WTC11 (cell line): ENCODE measurements around the gene PCNX4. TPM values are rescaled to one million over a fixed set of nuclear protein-coding genes. Genes with fewer than 3 reads are reported as not detected.

Experiments used
- ATAC-seq: fragments of 200-7000 bp; cut with Tn5 transposase; 2 replicates; pipeline ENCODE4 v1.10.0; 2021; ENCODE audit warnings: mild to moderate bottlenecking, moderate library complexity
- CTCF ChIA-PET: fragments of 300-600 bp; sonication (Branson Sonifier 250); formaldehyde crosslinking; loops from one replicate; lab custom pipeline; 2021; ENCODE audit warnings: antibody characterized with exemption; lab: Charles Lee
- POLR2A ChIA-PET: fragments of 350-600 bp; sonication (Branson Sonifier 250); formaldehyde crosslinking; loops from one replicate; lab custom pipeline; 2021; ENCODE audit warnings: antibody characterized with exemption; lab: Charles Lee
- DNase-seq: peaks from one replicate; pipeline ENCODE4 v3.0.0; 2021; ENCODE audit warnings: low spot score
- H3K27ac Mint-ChIP-seq: 2 replicates; pipeline ENCODE4 v1.8.0; 2021; ENCODE audit warnings: mixed read lengths
- H3K27me3 Mint-ChIP-seq: 2 replicates; pipeline ENCODE4 v1.8.0; 2021; ENCODE audit warnings: low read depth, mild to moderate bottlenecking, moderate library complexity, mixed read lengths
- H3K36me3 Mint-ChIP-seq: 2 replicates; pipeline ENCODE4 v1.8.0; 2021; ENCODE audit warnings: mixed read lengths
- H3K4me1 Mint-ChIP-seq: 2 replicates; pipeline ENCODE4 v1.8.0; 2022; ENCODE audit warnings: mixed read lengths
- H3K4me3 Mint-ChIP-seq: 2 replicates; pipeline ENCODE4 v1.8.0; 2021; ENCODE audit warnings: mild to moderate bottlenecking, moderate library complexity, mixed read lengths
- H3K9me3 Mint-ChIP-seq: 2 replicates; pipeline ENCODE4 v1.8.0; 2021; ENCODE audit warnings: mixed read lengths
- CBFB ChIP-seq: sonication (generic); formaldehyde crosslinking; IDR thresholded peaks from 2 replicates; pipeline ENCODE4 v1.8.1; 2022; ENCODE audit warnings: mild to moderate bottlenecking, low read depth, missing genetic modification reagents
- CDX4 ChIP-seq: fragments of 250-450 bp; sonication (Bioruptor Pico); IDR thresholded peaks from 2 replicates; pipeline ENCODE4 v1.9.0; 2021; ENCODE audit warnings: moderate library complexity, mild to moderate bottlenecking, inconsistent platforms, borderline replicate concordance
- GRHL2 ChIP-seq: fragments of 250-450 bp; sonication (Bioruptor Pico); IDR thresholded peaks from 2 replicates; pipeline ENCODE4 v1.8.0; 2022; ENCODE audit warnings: mild to moderate bottlenecking, moderate library complexity; ENCODE audit not compliant: insufficient replicate concordance, severe bottlenecking
- HMGA2 ChIP-seq: fragments of 250-450 bp; sonication (Bioruptor Pico); IDR thresholded peaks from 2 replicates; pipeline ENCODE4 v1.4.0; 2021; ENCODE audit warnings: mild to moderate bottlenecking, moderate library complexity
- NR1H2 ChIP-seq: sonication (generic); formaldehyde crosslinking; IDR thresholded peaks from 2 replicates; pipeline ENCODE4 v1.9.0; 2021; ENCODE audit warnings: mild to moderate bottlenecking, moderate library complexity, missing genetic modification reagents
- PRDM15 ChIP-seq: sonication (generic); formaldehyde crosslinking; IDR thresholded peaks from 2 replicates; pipeline ENCODE4 v1.8.0; 2022; ENCODE audit warnings: missing genetic modification reagents
- RELA ChIP-seq: sonication (generic); formaldehyde crosslinking; IDR thresholded peaks from 2 replicates; pipeline ENCODE4 v1.8.1; 2022; ENCODE audit warnings: missing genetic modification reagents, mild to moderate bottlenecking, borderline replicate concordance
- SP1 ChIP-seq: sonication (generic); formaldehyde crosslinking; conservative IDR thresholded peaks from 2 replicates; pipeline ENCODE4 v1.8.1; 2022; ENCODE audit warnings: missing genetic modification reagents
- USF1 ChIP-seq: sonication (generic); formaldehyde crosslinking; IDR thresholded peaks from 2 replicates; pipeline ENCODE4 v1.8.0; 2022; ENCODE audit warnings: mild to moderate bottlenecking, missing genetic modification reagents
- ZBTB21 ChIP-seq: sonication (generic); formaldehyde crosslinking; IDR thresholded peaks from 2 replicates; pipeline ENCODE4 v1.8.1; 2023; ENCODE audit warnings: mild to moderate bottlenecking, missing genetic modification reagents, borderline replicate concordance
- ZMAT4 ChIP-seq: fragments of 250-450 bp; sonication (Bioruptor Pico); IDR thresholded peaks from 2 replicates; pipeline ENCODE4 v1.9.0; 2021; ENCODE audit warnings: mild to moderate bottlenecking
- ZNF232 ChIP-seq: sonication (generic); formaldehyde crosslinking; IDR thresholded peaks from 2 replicates; pipeline ENCODE4 v1.8.0; 2022; ENCODE audit warnings: mild to moderate bottlenecking, missing genetic modification reagents
- ZNF317 ChIP-seq: sonication (generic); formaldehyde crosslinking; IDR thresholded peaks from 2 replicates; pipeline ENCODE4 v1.8.1; 2023; ENCODE audit warnings: low read depth, mild to moderate bottlenecking, moderate library complexity, missing genetic modification reagents, borderline replicate concordance
- total RNA-seq: library from RNA; stranded (reverse); gene quantifications from 3 replicates; pipeline ENCODE4 v1.2.3, GENCODE V29; 2021
- TF ChIP-seq, protein P1 (sequence below): sonication (generic); formaldehyde crosslinking; IDR thresholded peaks from 2 replicates; pipeline ENCODE4 v1.8.1; 2023; ENCODE audit warnings: mild to moderate bottlenecking, missing genetic modification reagents, borderline replicate concordance
- TF ChIP-seq, protein P2 (sequence below): sonication (generic); formaldehyde crosslinking; IDR thresholded peaks from 2 replicates; pipeline ENCODE4 v1.8.0; 2022; ENCODE audit warnings: mild to moderate bottlenecking, missing genetic modification reagents
- TF ChIP-seq, protein P3 (sequence below): sonication (generic); formaldehyde crosslinking; IDR thresholded peaks from 2 replicates; pipeline ENCODE4 v1.8.1; 2022; ENCODE audit warnings: missing genetic modification reagents, borderline replicate concordance

PCNX4 gene
- total RNA-seq, 1 experiment from 2014 or later, result 31.7 TPM

DNA sequence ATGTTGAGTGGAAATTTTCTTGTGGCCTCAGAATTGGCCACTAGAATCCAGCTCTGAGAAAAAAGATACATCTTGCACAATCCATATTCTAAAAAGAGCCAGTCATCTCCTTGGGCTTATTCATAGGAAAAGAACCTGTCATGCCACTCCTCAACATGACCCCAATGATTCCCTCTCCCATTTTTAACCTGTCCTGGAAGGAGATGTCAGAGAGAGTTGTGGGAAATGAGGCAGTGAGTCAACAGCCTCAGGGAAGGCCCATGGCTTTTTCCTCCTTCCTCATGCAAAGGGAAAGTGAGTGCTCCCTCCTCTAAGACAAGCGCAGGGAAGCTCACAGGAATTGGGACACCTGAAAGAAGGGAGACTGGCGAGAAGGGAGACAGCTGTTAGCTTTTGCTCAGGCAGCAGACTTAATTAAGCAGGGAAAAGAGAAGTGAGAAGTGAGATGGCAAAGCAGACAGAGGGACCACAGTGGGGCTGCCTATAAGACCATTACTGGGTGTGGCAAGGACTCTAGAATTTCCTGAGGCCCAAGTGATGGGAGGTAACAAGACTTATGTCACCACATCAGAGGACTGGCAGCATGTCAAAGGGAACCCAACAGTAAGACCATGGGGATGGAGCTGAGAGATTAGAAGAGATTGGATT is 83.7 kb downstream of the PCNX4 start (continued):
- TF ChIP-seq, protein P1, sequence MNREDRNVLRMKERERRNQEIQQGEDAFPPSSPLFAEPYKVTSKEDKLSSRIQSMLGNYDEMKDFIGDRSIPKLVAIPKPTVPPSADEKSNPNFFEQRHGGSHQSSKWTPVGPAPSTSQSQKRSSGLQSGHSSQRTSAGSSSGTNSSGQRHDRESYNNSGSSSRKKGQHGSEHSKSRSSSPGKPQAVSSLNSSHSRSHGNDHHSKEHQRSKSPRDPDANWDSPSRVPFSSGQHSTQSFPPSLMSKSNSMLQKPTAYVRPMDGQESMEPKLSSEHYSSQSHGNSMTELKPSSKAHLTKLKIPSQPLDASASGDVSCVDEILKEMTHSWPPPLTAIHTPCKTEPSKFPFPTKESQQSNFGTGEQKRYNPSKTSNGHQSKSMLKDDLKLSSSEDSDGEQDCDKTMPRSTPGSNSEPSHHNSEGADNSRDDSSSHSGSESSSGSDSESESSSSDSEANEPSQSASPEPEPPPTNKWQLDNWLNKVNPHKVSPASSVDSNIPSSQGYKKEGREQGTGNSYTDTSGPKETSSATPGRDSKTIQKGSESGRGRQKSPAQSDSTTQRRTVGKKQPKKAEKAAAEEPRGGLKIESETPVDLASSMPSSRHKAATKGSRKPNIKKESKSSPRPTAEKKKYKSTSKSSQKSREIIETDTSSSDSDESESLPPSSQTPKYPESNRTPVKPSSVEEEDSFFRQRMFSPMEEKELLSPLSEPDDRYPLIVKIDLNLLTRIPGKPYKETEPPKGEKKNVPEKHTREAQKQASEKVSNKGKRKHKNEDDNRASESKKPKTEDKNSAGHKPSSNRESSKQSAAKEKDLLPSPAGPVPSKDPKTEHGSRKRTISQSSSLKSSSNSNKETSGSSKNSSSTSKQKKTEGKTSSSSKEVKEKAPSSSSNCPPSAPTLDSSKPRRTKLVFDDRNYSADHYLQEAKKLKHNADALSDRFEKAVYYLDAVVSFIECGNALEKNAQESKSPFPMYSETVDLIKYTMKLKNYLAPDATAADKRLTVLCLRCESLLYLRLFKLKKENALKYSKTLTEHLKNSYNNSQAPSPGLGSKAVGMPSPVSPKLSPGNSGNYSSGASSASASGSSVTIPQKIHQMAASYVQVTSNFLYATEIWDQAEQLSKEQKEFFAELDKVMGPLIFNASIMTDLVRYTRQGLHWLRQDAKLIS (CRISPR knock-in tag), result no peak
- no peak for TF ChIP-seq ZMAT4 (CRISPR knock-in tag)
- TF ChIP-seq USF1 (CRISPR knock-in tag), result no peak
- no peak for TF ChIP-seq SP1 (CRISPR knock-in tag)
- TF ChIP-seq CBFB (CRISPR knock-in tag), result no peak
- TF ChIP-seq ZBTB21, result no peak
- TF ChIP-seq GRHL2 (CRISPR knock-in tag), result no peak
- TF ChIP-seq, protein P2, sequence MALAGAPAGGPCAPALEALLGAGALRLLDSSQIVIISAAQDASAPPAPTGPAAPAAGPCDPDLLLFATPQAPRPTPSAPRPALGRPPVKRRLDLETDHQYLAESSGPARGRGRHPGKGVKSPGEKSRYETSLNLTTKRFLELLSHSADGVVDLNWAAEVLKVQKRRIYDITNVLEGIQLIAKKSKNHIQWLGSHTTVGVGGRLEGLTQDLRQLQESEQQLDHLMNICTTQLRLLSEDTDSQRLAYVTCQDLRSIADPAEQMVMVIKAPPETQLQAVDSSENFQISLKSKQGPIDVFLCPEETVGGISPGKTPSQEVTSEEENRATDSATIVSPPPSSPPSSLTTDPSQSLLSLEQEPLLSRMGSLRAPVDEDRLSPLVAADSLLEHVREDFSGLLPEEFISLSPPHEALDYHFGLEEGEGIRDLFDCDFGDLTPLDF (CRISPR knock-in tag), result no peak
- TF ChIP-seq RELA (CRISPR knock-in tag), result no peak

DNA sequence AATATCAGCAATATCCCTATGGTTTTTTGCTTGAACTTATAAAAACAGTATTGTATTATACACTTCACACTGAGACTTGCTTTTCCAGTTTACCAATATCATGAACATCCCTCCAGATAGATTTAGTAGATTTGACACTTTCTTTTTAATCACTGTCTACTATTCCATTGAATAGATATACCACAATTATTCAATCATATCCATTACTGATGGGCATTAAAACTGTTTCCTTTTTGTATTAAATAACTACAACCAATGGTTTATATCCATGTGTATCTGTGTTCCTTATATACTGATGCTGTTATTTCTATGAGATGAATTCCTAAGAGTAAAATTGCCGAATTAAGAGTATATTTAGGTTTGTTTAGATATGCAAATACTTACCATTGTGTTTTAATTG is 86.4 kb downstream of the PCNX4 start:
- POLR2A ChIA-PET, result no interaction called here
- CTCF ChIA-PET, result no interaction called here
- Mint-ChIP-seq H3K4me1 (peaks cover 5% of the 10 kb centered on the region; the same call in 1 of the 2 replicates), H3K9me3 (peaks cover 20% of the 10 kb centered on the region), H3K36me3 (no peaks in the 10 kb centered on the region), H3K4me3 (no peak overlapping the region), H3K27ac (no peak overlapping the region), H3K27me3 (no peaks in the 10 kb centered on the region; the same call in 1 of the 2 replicates)
- TF ChIP-seq NR1H2 (CRISPR knock-in tag) (no peak), ZNF317 (CRISPR knock-in tag) (no peak), CBFB (CRISPR knock-in tag) (no peak), ZNF232 (no peak), PRDM15 (CRISPR knock-in tag) (no peak), CDX4 (CRISPR knock-in tag) (no peak), HMGA2 (CRISPR knock-in tag) (no peak)
- TF ChIP-seq, protein P3, sequence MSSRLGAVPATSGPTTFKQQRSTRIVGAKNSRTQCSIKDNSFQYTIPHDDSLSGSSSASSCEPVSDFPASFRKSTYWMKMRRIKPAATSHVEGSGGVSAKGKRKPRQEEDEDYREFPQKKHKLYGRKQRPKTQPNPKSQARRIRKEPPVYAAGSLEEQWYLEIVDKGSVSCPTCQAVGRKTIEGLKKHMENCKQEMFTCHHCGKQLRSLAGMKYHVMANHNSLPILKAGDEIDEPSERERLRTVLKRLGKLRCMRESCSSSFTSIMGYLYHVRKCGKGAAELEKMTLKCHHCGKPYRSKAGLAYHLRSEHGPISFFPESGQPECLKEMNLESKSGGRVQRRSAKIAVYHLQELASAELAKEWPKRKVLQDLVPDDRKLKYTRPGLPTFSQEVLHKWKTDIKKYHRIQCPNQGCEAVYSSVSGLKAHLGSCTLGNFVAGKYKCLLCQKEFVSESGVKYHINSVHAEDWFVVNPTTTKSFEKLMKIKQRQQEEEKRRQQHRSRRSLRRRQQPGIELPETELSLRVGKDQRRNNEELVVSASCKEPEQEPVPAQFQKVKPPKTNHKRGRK, result no peak
- DNase-seq, result no peak
- ATAC-seq, result no peak
